Stimulated activated CD4-positive, alpha-beta T cell treated with anti-CD3 and anti-CD28 coated beads, Interleukin-4, amount 100 ng/mL, for 48 hours (primary cell): ENCODE results near the gene STARD10.
"Not testable (repeated sequence)": the region's sequence is repeated elsewhere in the genome, so short reads cannot be mapped to it uniquely, and the experiment has no call there.

Source experiments
- DNase-seq, 2 donors: peaks; one replicate each; pipeline ENCODE4 v3.0.0-alpha.2; 2020; ENCODE audit warnings: low read depth in 2 of 2

Gene STARD10

GRCh38 chr11:72826191-72826941 lies 32.5 kb upstream of the STARD10 start:
- no peak for DNase-seq

- DNase-seq = no peak
Observed at GRCh38 chr11:72825661-72826060, 31.8 kb upstream of the STARD10 start.

- DNase-seq = no peak
Observed at GRCh38 chr11:72824811-72825505, 31.1 kb upstream of the STARD10 start.

GRCh38 chr11:72824020-72824419 lies 30.2 kb upstream of the STARD10 start:
- DNase-seq = no peak

- DNase-seq = no peak
Observed at GRCh38 chr11:72823105-72823804, 29.4 kb upstream of the STARD10 start.

GRCh38 chr11:72821920-72822799 lies 28.3 kb upstream of the STARD10 start:
- DNase-seq = peak; percentile 68 to 81

- DNase-seq = no peak
Observed at GRCh38 chr11:72821221-72821919, 27.5 kb upstream of the STARD10 start.

- DNase-seq = no peak
Observed at GRCh38 chr11:72820439-72821139, 26.7 kb upstream of the STARD10 start.

- DNase-seq = no peak
Observed at GRCh38 chr11:72818971-72819370, 25.1 kb upstream of the STARD10 start.

GRCh38 chr11:72817966-72818365 lies 24.1 kb upstream of the STARD10 start:
- no peak for DNase-seq

- DNase-seq = no peak
Observed at GRCh38 chr11:72816404-72816990, 22.6 kb upstream of the STARD10 start.

- DNase-seq = no peak
Observed at GRCh38 chr11:72815110-72815618, 21.3 kb upstream of the STARD10 start.

GRCh38 chr11:72814286-72815109 lies 20.7 kb upstream of the STARD10 start, which contains the start of gene ATG16L2:
Gene ATG16L2, plus strand, starts transcription at chr11:72814411. Its CDS starts 35 bp downstream, at chr11:72814446.
- peak; percentile 84 to 87 for DNase-seq

GRCh38 chr11:72813740-72814285 lies 20.0 kb upstream of the STARD10 start:
- DNase-seq = peak; percentile 72 to 82

GRCh38 chr11:72812967-72813739 lies 19.3 kb upstream of the STARD10 start:
- DNase-seq = peak; percentile 67 to 75

- no peak for DNase-seq
Observed at GRCh38 chr11:72812604-72812966, 18.7 kb upstream of the STARD10 start.

GRCh38 chr11:72811686-72812085 lies 17.8 kb upstream of the STARD10 start:
- not testable (repeated sequence) for DNase-seq

GRCh38 chr11:72808331-72808798 lies 14.5 kb upstream of the STARD10 start:
- no peak for DNase-seq
